GM12892 (cell line): ENCODE results near the gene CYP27C1.

ENCODE experiments used
- POLR2A ChIP-seq: IDR thresholded peaks from 2 replicates; pipeline ENCODE4 v1.6.1; 2011; ENCODE audit warnings: low read depth, low read length, control low read depth
- POLR2AphosphoS5 ChIP-seq: IDR thresholded peaks from 2 replicates; pipeline ENCODE4 v1.6.1; 2011; ENCODE audit warnings: low read depth, low read length, control low read depth

GRCh38 chr2:127134833-127135830 lies 85.0 kb downstream of the CYP27C1 start:
- TF ChIP-seq POLR2AphosphoS5 (no peak), POLR2A (no peak)
